Measurements from ENCODE around the gene ABLIM1.

- TF ChIP-seq GATA3 (IDR thresholded peaks at IDR 0.05; ENCODE audit: low read depth, low read length): no peak
- no peak for TF ChIP-seq GATA2 (IDR thresholded peaks at IDR 0.05; ENCODE audit: low read depth, low read length)
These were observed 28.0 kb downstream of the ABLIM1 start for GRCh38 chr10:114629824-114630730.
